ENCODE data around the gene FASTKD2. TPM values are rescaled to one million over a fixed set of nuclear protein-coding genes. Genes with fewer than 3 reads are reported as not detected.

The FASTKD2 gene
- total RNA-seq, 2 donors from 2014 or later = 23.7 to 34.6 TPM

DNA sequence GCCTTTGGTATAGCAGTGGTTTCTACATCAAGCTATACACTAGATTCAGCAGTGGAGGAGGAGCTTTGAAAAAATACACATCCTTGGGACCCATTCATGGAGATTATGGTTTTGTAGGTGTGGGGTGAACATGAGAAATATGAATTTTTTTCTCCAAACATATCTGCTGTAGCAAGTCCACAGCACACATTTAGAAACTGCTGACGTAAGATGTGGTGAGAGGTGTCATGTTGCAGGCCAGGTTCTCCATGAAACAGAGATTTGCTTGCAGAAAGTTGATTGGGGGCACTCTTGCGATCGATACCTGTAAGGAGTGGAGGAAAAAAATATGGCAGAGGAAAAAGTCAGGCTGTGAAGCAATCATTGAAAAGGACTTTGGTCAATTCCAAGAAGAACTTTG lies 67.9 kb downstream of the FASTKD2 start:
- Mint-ChIP-seq H3K27ac (no peak overlapping the region), H3K4me1 (ENCODE audit: low read depth in 2 of 2) (peaks cover 3 to 5% of the 10 kb centered on the region in 2 donors), H3K27me3 (peaks cover 4 to 10% of the 10 kb centered on the region in 2 donors), H3K36me3 (peaks cover 6% of the 10 kb centered on the region), H3K9me3 (peaks cover 8% of the 10 kb centered on the region), H3K4me3 (no peak overlapping the region)
- no peak for ATAC-seq
- DNase-seq (ENCODE audit: low spot score) = no peak

DNA sequence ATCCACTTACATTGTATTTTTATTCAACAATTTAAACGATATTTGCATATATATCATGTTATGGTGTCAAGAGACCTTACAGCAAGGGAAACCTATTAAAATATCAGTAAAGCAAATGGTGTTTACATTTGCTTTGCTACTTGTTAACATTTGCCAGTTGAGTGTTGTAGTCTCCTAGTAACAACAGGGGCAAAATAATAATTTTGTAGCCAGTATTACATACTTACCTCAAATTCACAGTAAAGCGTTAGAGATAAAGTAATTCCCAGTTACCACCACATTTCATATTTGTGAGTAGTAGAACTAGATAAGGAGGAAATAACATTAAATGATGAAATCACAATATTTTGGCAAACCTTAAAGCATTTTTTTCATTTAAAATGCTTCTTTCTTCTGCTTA lies 71.3 kb downstream of the FASTKD2 start:
- no peak overlapping the region for H3K27ac Mint-ChIP-seq
- H3K4me1 Mint-ChIP-seq (ENCODE audit: low read depth in 2 of 2) = peaks cover 3 to 5% of the 10 kb centered on the region in 2 donors
- H3K4me3 Mint-ChIP-seq = no peak overlapping the region
- DNase-seq (ENCODE audit: low spot score) (no peak), ATAC-seq (no peak)
- peaks cover 6% of the 10 kb centered on the region for H3K36me3 Mint-ChIP-seq
- H3K27me3 Mint-ChIP-seq = peaks cover 15 to 29% of the 10 kb centered on the region in 2 donors
- peaks cover 11% of the 10 kb centered on the region for H3K9me3 Mint-ChIP-seq

DNA sequence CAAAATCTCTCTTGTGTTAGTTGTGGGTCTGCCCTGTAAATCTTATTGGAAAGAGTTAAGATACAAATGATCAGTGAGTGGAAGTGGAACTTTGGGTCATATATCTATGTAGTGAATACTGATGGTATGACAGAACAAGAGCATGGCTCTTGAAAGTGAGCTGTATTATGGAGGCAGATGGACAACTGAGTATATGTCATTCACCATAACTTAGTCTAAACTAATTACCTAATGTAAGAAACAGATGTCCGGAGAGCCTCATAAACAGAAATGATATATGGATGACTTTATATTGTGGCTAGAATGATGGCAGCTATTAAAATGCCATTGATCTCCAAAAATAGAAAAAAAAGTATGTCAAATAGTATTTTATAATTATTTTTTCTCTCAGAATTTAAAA lies 72.4 kb downstream of the FASTKD2 start:
- Mint-ChIP-seq H3K27me3 (peaks cover 15 to 29% of the 10 kb centered on the region in 2 donors), H3K36me3 (peaks cover 6% of the 10 kb centered on the region)
- no peak for DNase-seq (ENCODE audit: low spot score)

DNA sequence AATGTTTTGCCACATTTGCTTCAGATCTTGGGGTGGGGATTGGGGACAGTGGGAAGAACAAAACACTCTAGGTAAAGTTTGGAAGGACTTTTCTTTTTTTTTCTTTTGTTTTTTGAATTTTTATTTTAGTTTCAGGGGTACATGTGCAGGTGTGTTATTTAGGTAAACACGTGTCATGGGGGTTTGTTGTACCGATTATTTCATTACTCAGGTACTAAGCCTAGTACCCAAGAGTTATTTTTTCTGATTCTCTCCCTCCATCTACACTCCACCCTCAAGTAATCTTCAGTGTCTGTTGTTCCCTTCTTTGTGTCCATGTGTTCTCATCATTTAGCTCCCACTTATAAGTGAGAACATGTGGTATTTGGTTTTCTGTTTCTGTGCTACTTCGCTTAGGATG lies 73.3 kb downstream of the FASTKD2 start:
- Mint-ChIP-seq H3K9me3 (peaks cover 7% of the 10 kb centered on the region), H3K36me3 (peaks cover under 1% of the 10 kb centered on the region), H3K4me1 (ENCODE audit: low read depth in 2 of 2) (no peaks in the 10 kb centered on the region), H3K27ac (no peak overlapping the region), H3K4me3 (no peak overlapping the region), H3K27me3 (peaks cover 13 to 29% of the 10 kb centered on the region in 2 donors)
- DNase-seq (ENCODE audit: low spot score) (no peak), ATAC-seq (no peak)

More for the DNA sequence above, 72.4 kb downstream of the FASTKD2 start:
- Mint-ChIP-seq H3K9me3 (peaks cover 11% of the 10 kb centered on the region), H3K4me1 (ENCODE audit: low read depth in 2 of 2) (peaks cover 3 to 5% of the 10 kb centered on the region in 2 donors), H3K27ac (no peak overlapping the region), H3K4me3 (no peak overlapping the region)
- no peak for ATAC-seq

DNA sequence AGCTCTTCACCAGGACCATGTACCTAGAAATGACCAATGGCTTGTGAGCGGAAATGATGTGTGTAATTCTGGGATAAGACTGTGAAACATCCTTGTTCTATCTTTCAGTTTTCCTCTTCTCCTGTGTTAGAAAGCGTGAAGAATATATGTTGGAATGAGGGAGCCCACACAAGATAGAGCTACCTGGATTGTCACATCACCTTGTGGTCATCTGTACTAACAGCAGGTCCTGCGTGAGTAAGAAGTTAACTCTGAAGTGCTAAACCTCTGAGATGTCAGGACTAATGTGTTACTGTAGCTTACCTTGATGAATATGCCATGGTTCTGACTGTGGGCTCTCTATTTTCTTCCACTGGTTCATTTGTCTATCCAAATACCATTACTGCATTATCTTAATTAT lies 75.6 kb downstream of the FASTKD2 start:
- Mint-ChIP-seq H3K4me1 (ENCODE audit: low read depth in 2 of 2) (no peaks in the 10 kb centered on the region), H3K4me3 (no peak overlapping the region), H3K9me3 (peaks cover 4% of the 10 kb centered on the region), H3K36me3 (no peaks in the 10 kb centered on the region), H3K27me3 (peaks cover 13 to 26% of the 10 kb centered on the region in 2 donors), H3K27ac (no peak overlapping the region)
- DNase-seq (ENCODE audit: low spot score) (no peak), ATAC-seq (no peak)

Other genes with a start within 250 kb of the FASTKD2 start
- not detected for gene FAM237A, start 123.1 kb upstream of the FASTKD2 start, total RNA-seq
- gene DYTN, start 47.2 kb upstream of the FASTKD2 start, total RNA-seq = not detected
- under 1 TPM in 1 of 2 donors, not detected in 1; 0.45 TPM for gene MDH1B, start 278 bp upstream of the FASTKD2 start, total RNA-seq
- not detected for gene CPO, start 173.9 kb downstream of the FASTKD2 start, total RNA-seq